ENCODE results near the gene SAMD1.
A peak's percentile ranks its signal among the peaks of the same experiment; 100 is the strongest.
"Not testable (repeated sequence)": the region's sequence is repeated elsewhere in the genome, so short reads cannot be mapped to it uniquely, and the experiment has no call there.

Gene SAMD1

GRCh38 chr19:14059093-14059480 lies 31.5 kb downstream of the SAMD1 start:
- peak; percentile 51 for DNase-seq

GRCh38 chr19:14058182-14059092 lies 32.1 kb downstream of the SAMD1 start:
- no peak for DNase-seq

DNA sequence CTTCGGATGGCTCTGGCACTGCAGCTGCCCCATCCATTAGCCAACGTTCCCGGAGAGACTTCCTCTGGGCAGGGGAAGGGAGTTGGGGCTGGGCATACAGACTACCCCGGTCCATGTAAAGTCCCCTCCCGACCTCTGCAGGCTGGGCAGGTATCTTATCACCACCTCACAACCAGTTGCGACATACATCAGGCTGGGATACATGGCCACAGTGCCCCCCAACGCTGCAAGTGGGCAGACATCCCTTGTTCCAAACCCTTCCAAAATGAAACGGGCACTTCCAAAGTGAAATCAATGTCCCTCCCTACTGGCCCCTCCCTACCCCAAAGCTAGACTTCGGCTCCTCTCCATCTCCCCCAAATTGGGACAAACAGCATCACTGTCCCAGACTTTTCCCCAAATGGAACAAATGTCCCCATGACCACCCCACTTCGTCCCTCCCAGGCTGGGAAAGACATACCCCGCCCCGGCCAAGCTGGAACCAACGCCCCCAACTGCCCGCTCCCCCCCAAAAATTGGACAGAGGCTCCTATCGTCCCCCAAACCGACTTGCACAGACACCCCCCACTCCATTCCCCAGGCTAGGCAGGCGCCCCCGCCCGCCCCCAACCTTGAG lies 33.7 kb downstream of the SAMD1 start:
- DNase-seq, result no peak

DNA sequence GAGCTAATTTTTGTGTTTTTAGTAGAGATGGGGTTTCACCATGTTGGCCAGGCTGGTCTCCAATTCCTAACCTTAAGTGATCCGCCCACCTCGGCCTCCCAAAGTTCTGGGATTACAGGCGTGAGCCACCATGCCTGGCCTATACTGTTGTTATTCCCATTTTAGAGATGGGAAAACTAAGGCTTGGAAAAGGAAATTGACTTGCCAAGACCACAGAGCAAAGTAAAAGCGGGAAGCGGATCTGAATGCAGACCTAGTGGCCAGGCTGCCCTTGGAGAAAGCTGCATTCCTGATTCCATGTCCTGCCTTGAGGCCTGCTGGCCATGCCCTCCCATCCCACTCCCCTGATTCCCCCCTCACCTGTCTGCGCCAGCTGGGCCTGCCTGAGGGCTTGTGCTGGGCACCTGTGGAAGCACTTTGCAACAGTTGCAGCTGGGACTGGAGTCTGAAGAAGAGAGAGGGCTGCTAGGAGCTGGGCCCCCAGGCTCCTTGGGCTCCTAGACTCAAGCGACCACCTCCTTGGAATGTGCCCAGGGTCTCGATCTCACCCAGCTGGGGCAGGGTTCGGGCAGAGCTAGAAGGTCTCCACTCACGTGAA lies 34.4 kb downstream of the SAMD1 start:
- no peak for DNase-seq

GRCh38 chr19:14055396-14055795 lies 35.2 kb downstream of the SAMD1 start:
- no peak for DNase-seq

DNA sequence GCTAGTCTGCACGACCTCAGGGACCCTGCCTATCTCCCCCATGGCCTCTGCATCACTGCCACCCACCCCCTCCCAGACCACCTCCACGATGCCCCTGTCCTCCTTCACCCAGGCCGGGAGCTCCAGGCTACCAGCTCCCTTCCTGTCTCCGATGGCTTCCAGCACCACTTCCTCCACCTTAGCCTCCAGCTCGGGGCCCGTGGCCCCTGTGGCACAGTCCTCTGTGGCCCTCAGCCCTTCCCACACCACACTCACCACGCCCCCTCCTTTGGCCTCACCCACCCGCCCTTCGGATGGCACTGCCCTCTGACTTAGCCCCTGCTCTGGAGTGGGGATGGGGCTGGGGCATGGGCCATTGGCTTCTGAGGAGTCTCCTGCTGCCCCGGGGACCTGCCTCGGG lies 35.8 kb downstream of the SAMD1 start:
- DNase-seq, result no peak

DNA sequence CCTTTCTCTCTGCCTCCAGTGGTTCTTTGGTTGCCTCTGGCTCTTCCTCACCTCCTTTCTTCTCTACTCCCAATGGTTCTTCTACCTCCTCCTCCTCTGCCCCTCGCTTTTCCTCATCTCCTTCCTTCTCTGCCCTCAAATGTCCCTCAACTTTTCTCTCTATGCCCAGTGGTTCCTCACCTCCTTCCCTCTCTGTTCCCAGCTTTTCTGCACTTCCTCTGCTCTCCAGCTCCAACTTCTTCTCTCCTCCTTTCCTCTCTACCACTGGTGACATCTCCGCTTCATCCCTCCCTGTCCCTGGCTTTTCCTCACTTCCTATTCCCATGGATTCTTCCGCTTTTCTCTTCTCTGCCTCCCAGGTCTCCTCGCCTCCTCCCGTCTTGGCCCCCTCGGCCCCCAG lies 36.5 kb downstream of the SAMD1 start:
- DNase-seq, result no peak

GRCh38 chr19:14053500-14053899 lies 37.1 kb downstream of the SAMD1 start:
- DNase-seq, result no peak

GRCh38 chr19:14053032-14053431 lies 37.5 kb downstream of the SAMD1 start:
- no peak for DNase-seq

- DNase-seq, result no peak
These were observed 38.1 kb downstream of the SAMD1 start for GRCh38 chr19:14052470-14052869.

- no peak for DNase-seq
These were observed 38.6 kb downstream of the SAMD1 start for GRCh38 chr19:14051980-14052379.

DNA sequence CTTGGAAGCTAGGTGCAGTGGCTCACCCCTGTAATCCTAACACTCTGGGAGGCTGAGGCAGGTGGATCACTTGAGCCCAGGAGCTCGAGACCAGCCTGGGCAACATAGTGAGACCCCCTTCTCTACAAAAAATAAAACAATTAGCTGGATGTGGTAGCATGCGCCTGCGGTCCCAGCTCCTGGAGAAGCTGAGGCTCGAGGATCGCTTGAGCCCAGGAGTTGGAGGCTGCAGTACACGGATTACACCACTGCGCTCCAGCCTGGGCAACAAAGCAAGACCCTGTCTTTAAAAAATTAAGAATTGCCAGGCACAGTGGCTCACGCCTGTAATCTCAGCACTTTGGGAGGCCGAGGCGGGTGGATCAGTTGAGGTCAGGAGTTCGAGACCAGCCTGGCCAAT lies 39.6 kb downstream of the SAMD1 start:
- DNase-seq, result not testable (repeated sequence)

DNA sequence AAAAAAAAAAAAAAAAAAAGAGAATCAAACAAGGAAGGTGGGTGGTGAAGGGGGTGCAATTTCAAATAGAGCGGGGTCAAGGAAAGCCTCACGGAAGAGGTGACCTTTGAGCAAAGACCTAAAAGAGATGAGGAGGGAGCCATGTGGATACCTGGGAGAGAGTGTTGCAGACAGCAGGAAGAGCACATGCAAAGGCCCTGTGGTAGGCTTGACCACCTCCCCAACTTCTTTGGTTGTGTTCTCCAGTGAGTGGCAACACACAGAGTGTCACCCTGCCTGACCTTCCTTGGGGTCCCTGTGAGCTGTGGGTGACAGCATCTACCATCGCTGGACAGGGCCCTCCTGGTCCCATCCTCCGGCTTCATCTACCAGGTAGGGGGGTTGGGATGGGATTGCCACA lies 40.0 kb downstream of the SAMD1 start:
- DNase-seq, result no peak

DNA sequence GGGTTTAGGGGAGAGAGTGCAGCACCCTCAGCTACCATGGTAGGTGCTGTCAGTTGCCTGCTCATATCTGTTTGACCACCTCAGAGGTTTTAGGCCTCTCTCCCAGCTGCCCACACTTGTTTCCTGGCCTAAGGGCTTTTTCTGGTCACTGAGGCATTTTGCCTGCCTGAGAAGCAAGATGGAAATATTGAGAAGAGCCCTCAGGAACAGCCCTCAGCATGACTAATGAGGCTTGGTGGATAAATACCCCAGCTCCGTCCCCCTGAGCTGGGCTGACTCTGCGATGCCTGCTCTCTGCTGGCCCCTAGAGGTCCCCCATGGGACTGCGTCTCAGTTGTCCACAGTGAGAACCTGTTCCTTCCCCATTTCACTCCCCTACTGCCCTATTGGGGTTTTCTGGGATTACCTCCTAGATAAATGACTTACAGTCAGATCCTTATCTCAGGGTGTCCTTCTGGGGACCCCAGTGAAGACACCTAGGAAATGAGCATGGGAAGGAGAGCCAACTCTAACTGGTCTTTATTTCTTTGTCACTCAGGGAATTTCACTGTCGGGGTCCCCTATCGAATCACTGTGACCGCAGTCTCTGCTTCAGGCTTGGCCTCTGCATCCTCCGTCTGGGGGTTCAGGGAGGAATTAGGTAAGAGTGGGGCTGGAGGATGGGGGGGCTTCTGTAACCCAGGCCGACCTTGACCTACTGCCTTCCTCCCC lies 42.0 kb downstream of the SAMD1 start:
- DNase-seq, result peak; percentile 80

DNA sequence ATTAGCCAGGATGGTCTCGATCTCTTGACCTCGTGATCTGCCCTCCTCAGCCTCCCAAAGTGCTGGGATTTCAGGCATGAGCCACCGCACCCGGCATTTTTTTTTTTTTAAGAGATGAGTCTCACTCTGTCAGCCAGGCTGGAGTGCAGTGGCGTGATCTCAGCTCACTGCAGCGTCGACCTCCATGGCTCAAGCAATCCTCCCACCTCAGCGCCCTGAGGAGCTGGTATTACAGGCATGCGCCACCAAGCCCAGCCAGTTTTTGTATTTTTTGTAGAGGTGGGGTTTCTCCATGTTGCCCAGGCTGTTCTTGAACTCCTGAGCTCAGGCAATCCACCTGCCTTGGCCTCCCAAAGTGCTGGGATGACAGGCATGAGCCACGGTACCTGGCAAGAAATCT lies 42.7 kb downstream of the SAMD1 start:
- not testable (repeated sequence) for DNase-seq

- peak; percentile 75 for DNase-seq
These were observed 47.6 kb downstream of the SAMD1 start for GRCh38 chr19:14042659-14043608.

GRCh38 chr19:14039181-14039580 lies 51.4 kb downstream of the SAMD1 start:
- DNase-seq, result no peak

Measured in CD4-positive, alpha-beta T cell treated with Interleukin-12 subunit alpha and Interleukin-12 subunit beta, for 1 hour (primary cell).